Measurements from ENCODE around the gene ZBTB42. TPM values are rescaled to one million over a fixed set of nuclear protein-coding genes. Genes with fewer than 3 reads are reported as not detected.

ZBTB42 gene
- total and polyA plus RNA-seq, 4 donors = 1.5 to 9.4 (median 4.9) TPM

GRCh38 chr14:104822821-104823615, 22.1 kb downstream of the ZBTB42 start:
- H3K36me3 ChIP-seq (ENCODE audit: control insufficient read depth in 4 of 4, insufficient read depth in 3 of 4, low read depth in 1 of 4, low read length in 3 of 4) = no peaks in the 10 kb centered on the region
- peaks cover 6 to 21% (median 13%) of the 10 kb centered on the region in 4 donors for H3K4me1 ChIP-seq (ENCODE audit: control insufficient read depth in 4 of 4, insufficient read depth in 4 of 4, low read length in 3 of 4)
- peaks cover 0 to 2% (median 0%) of the 10 kb centered on the region in 4 donors for H3K27me3 ChIP-seq (ENCODE audit: control insufficient read depth in 4 of 4, insufficient read depth in 4 of 4, low read length in 3 of 4)
- no peak overlapping the region for H3K4me3 ChIP-seq (ENCODE audit: low read depth in 1 of 3, low read length in 3 of 3)
- DNase-seq (ENCODE audit: low spot score) = no peak
- H3K9me3 ChIP-seq (ENCODE audit: control insufficient read depth in 4 of 4, low read length in 3 of 4) = no peaks in the 10 kb centered on the region
- TF ChIP-seq REST (IDR thresholded peaks at IDR 0.05) (no peak), RAD21 (IDR thresholded peaks at IDR 0.05) (no peak), HNF4A (conservative IDR thresholded peaks at IDR 0.05) (no peak), ATF3 (IDR thresholded peaks at IDR 0.05) (no peak), HNF4G (IDR thresholded peaks at IDR 0.05) (no peak), EGR1 (IDR thresholded peaks at IDR 0.05; ENCODE audit: low read depth in 2 of 2) (no peak), FOXA2 (IDR thresholded peaks at IDR 0.05) (no peak), GABPA (IDR thresholded peaks at IDR 0.05 in 1 of 2, conservative IDR thresholded peaks at IDR 0.05 in 1 of 2) (no peak), NR2F2 (IDR thresholded peaks at IDR 0.05) (no peak), SP1 (IDR thresholded peaks at IDR 0.05) (no peak), RXRA (IDR thresholded peaks at IDR 0.05) (no peak), JUND (IDR thresholded peaks at IDR 0.05) (no peak), FOXA1 (IDR thresholded peaks at IDR 0.05) (no peak), TAF1 (conservative IDR thresholded peaks at IDR 0.05) (no peak), YY1 (IDR thresholded peaks at IDR 0.05) (no peak)
- TF ChIP-seq, protein P1, sequence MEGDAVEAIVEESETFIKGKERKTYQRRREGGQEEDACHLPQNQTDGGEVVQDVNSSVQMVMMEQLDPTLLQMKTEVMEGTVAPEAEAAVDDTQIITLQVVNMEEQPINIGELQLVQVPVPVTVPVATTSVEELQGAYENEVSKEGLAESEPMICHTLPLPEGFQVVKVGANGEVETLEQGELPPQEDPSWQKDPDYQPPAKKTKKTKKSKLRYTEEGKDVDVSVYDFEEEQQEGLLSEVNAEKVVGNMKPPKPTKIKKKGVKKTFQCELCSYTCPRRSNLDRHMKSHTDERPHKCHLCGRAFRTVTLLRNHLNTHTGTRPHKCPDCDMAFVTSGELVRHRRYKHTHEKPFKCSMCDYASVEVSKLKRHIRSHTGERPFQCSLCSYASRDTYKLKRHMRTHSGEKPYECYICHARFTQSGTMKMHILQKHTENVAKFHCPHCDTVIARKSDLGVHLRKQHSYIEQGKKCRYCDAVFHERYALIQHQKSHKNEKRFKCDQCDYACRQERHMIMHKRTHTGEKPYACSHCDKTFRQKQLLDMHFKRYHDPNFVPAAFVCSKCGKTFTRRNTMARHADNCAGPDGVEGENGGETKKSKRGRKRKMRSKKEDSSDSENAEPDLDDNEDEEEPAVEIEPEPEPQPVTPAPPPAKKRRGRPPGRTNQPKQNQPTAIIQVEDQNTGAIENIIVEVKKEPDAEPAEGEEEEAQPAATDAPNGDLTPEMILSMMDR (IDR thresholded peaks at IDR 0.05; ENCODE audit: low read depth, low read length, missing input control) = no peak
- TF ChIP-seq, protein P2, sequence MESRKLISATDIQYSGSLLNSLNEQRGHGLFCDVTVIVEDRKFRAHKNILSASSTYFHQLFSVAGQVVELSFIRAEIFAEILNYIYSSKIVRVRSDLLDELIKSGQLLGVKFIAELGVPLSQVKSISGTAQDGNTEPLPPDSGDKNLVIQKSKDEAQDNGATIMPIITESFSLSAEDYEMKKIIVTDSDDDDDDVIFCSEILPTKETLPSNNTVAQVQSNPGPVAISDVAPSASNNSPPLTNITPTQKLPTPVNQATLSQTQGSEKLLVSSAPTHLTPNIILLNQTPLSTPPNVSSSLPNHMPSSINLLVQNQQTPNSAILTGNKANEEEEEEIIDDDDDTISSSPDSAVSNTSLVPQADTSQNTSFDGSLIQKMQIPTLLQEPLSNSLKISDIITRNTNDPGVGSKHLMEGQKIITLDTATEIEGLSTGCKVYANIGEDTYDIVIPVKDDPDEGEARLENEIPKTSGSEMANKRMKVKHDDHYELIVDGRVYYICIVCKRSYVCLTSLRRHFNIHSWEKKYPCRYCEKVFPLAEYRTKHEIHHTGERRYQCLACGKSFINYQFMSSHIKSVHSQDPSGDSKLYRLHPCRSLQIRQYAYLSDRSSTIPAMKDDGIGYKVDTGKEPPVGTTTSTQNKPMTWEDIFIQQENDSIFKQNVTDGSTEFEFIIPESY (IDR thresholded peaks at IDR 0.05) = no peak
- TF ChIP-seq, protein P3, sequence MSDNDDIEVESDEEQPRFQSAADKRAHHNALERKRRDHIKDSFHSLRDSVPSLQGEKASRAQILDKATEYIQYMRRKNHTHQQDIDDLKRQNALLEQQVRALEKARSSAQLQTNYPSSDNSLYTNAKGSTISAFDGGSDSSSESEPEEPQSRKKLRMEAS (IDR thresholded peaks at IDR 0.05) = no peak
- no peak overlapping the region for H3K27ac ChIP-seq (ENCODE audit: low read depth in 1 of 2, low read length in 2 of 2)
- WGBS = 90% methylated on average over 22 of the region's 22 CpGs
- no peak overlapping the region for H3K9ac ChIP-seq (ENCODE audit: low read depth in 1 of 2, low read length in 2 of 2)

Data from liver (tissue), 9 donors.